Esophagus squamous epithelium (tissue), 5 donors: ENCODE results near the gene GPR68. TPM values are rescaled to one million over a fixed set of nuclear protein-coding genes. Genes with fewer than 3 reads are reported as not detected.

Experiments
- DNase-seq: peaks from one replicate; lab custom pipeline; 2025; lab: John Stamatoyannopoulos, UW
- H3K27ac ChIP-seq, 4 donors: fragments of 200-600 bp; sonication (generic); one replicate each; pipeline ENCODE4 v1.5.1; 2016 to 2019; ENCODE audit warnings: mild to moderate bottlenecking in 1 of 4
- H3K27me3 ChIP-seq, 4 donors: fragments of 200-600 bp; sonication (generic); 1 replicate in 3 of 4; 2 replicates in 1 of 4; pipeline versions ENCODE4 v1.5.1 to v1.6.0; 2017 to 2021; ENCODE audit warnings: antibody characterized with exemption in 1 of 4
- H3K36me3 ChIP-seq, 3 donors: fragments of 200-600 bp; sonication (generic); one replicate each; pipeline ENCODE4 v1.5.1; 2016 to 2019
- H3K4me1 ChIP-seq, 3 donors: fragments of 200-600 bp; sonication (generic); one replicate each; pipeline ENCODE4 v1.5.1; 2017 to 2019
- H3K4me3 ChIP-seq, 4 donors: fragments of 200-600 bp; sonication (generic); 1 replicate in 3 of 4; 2 replicates in 1 of 4; pipeline ENCODE4 v1.5.1; 2016 to 2019; ENCODE audit warnings: mild to moderate bottlenecking in 2 of 4, moderate library complexity in 1 of 4
- H3K9me3 ChIP-seq, 3 donors: fragments of 200-600 bp; sonication (generic); one replicate each; pipeline ENCODE4 v1.5.1; 2016 to 2019
- CTCF ChIP-seq, 6 experiments: fragments of 450-650 bp in 4 of 6; fragments of 200-600 bp in 2 of 6; sonication (generic) in 2 of 6; IDR thresholded peaks; one replicate each; pipeline ENCODE4 v1.5.1; 2016 to 2019; ENCODE audit warnings: antibody characterized with exemption in 6 of 6, mild to moderate bottlenecking in 4 of 6, moderate library complexity in 4 of 6
- POLR2A ChIP-seq, 4 donors: fragments of 450-650 bp; IDR thresholded peaks; one replicate each; pipeline ENCODE4 v1.6.1; 2017; ENCODE audit warnings: antibody characterized with exemption in 4 of 4, mild to moderate bottlenecking in 4 of 4, moderate library complexity in 3 of 4
- WGBS, 2 donors: methylation state at CpG; one replicate each; pipeline ENCODE4 v1.1.5; 2018; 5-methylcytosine and 5-hydroxymethylcytosine counted together
- intact Hi-C: fragments of 100-400 bp; cut with DNase I; formaldehyde crosslinking; loops from one replicate; pipeline ENCODE4 v1.15.0; 2022
- total RNA-seq, 4 donors: library from RNA; depleted of rRNA; stranded (reverse); fragments of >200 nt; gene quantifications; one replicate each; pipeline ENCODE4 v1.1.0, GENCODE V29; 2016
- donor health status: DM: yes; HTN: yes; CAD: no.

The GPR68 gene
- total RNA-seq, 4 donors from 2014 or later: 4.0 to 17.5 (median 10.2) TPM

GRCh38 chr14:91290986-91291385 lies 46.5 kb upstream of the GPR68 start:
- intact Hi-C loops: no loop called here
- H3K27me3 ChIP-seq: no peaks in the 10 kb centered on the region
- no peaks in the 10 kb centered on the region for H3K4me1 ChIP-seq
- DNase-seq: no peak
- H3K36me3 ChIP-seq: peaks cover 8 to 91% (median 26%) of the 10 kb centered on the region in 3 donors
- TF ChIP-seq CTCF (IDR thresholded peaks at IDR 0.05) (no peak), POLR2A (IDR thresholded peaks at IDR 0.05) (no peak)
- no peaks in the 10 kb centered on the region for H3K9me3 ChIP-seq
- H3K4me3 ChIP-seq: no peak overlapping the region
- no peak overlapping the region for H3K27ac ChIP-seq
- 71 to 75% methylated on average over 10 of the region's 10 CpGs for WGBS, 2 donors

GRCh38 chr14:91289464-91289863 lies 45.0 kb upstream of the GPR68 start:
- no peak for DNase-seq
- H3K9me3 ChIP-seq: no peaks in the 10 kb centered on the region
- WGBS, 2 donors: 68 to 96% methylated on average over 3 to 4 of the region's 4 CpGs
- H3K4me1 ChIP-seq: no peaks in the 10 kb centered on the region
- H3K4me3 ChIP-seq: no peak overlapping the region
- TF ChIP-seq CTCF (IDR thresholded peaks at IDR 0.05) (no peak), POLR2A (IDR thresholded peaks at IDR 0.05) (no peak)
- no peaks in the 10 kb centered on the region for H3K27me3 ChIP-seq
- intact Hi-C loops: no loop called here
- peaks cover 8 to 90% (median 24%) of the 10 kb centered on the region in 3 donors for H3K36me3 ChIP-seq
- no peak overlapping the region for H3K27ac ChIP-seq

- intact Hi-C loops: no loop called here
- Histone ChIP-seq H3K36me3 (peaks cover 4 to 90% (median 19%) of the 10 kb centered on the region in 3 donors), H3K4me3 (no peak overlapping the region), H3K27ac (no peak overlapping the region), H3K9me3 (no peaks in the 10 kb centered on the region), H3K4me1 (no peaks in the 10 kb centered on the region), H3K27me3 (no peaks in the 10 kb centered on the region)
- 88 to 96% methylated on average over 13 to 15 of the region's 28 CpGs for WGBS, 2 donors
- no peak for TF ChIP-seq POLR2A (IDR thresholded peaks at IDR 0.05)
- no peak for TF ChIP-seq CTCF (IDR thresholded peaks at IDR 0.05)
- no peak for DNase-seq
These were observed 44.4 kb upstream of the GPR68 start for GRCh38 chr14:91288876-91289275.

GRCh38 chr14:91286530-91286937 lies 42.0 kb upstream of the GPR68 start:
- Histone ChIP-seq H3K27me3 (no peaks in the 10 kb centered on the region), H3K4me3 (no peak overlapping the region), H3K4me1 (peaks cover 0 to 2% (median 1%) of the 10 kb centered on the region in 3 donors), H3K9me3 (no peaks in the 10 kb centered on the region), H3K27ac (no peak overlapping the region), H3K36me3 (peaks cover 10 to 93% (median 17%) of the 10 kb centered on the region in 3 donors)
- WGBS, 2 donors: 46 to 53% methylated on average over 3 to 5 of the region's 7 CpGs
- intact Hi-C loops: no loop called here
- no peak for DNase-seq
- TF ChIP-seq POLR2A (IDR thresholded peaks at IDR 0.05) (no peak), CTCF (IDR thresholded peaks at IDR 0.05) (peak; percentile 89 to 95 (median 91))

GRCh38 chr14:91284791-91285548 lies 40.5 kb upstream of the GPR68 start:
- no peak overlapping the region for H3K27ac ChIP-seq
- no peak overlapping the region for H3K4me3 ChIP-seq
- peaks cover 6 to 93% (median 10%) of the 10 kb centered on the region in 3 donors for H3K36me3 ChIP-seq
- TF ChIP-seq CTCF (IDR thresholded peaks at IDR 0.05) (no peak), POLR2A (IDR thresholded peaks at IDR 0.05) (no peak)
- DNase-seq: no peak
- H3K27me3 ChIP-seq: no peaks in the 10 kb centered on the region
- H3K4me1 ChIP-seq: peaks cover 0 to 6% (median 5%) of the 10 kb centered on the region in 3 donors
- 79 to 84% methylated on average over 14 of the region's 14 CpGs for WGBS, 2 donors
- no peaks in the 10 kb centered on the region for H3K9me3 ChIP-seq
- intact Hi-C loops: loop anchor here (5.0 kb wide), 1 partner anchor 103 kb away; no protein-coding TSS in a partner anchor
